A673 (cell line): ENCODE measurements around the gene MMP12. TPM values are rescaled to one million over a fixed set of nuclear protein-coding genes. Genes with fewer than 3 reads are reported as not detected.
A peak's percentile ranks its signal among the peaks of the same experiment; 100 is the strongest.

Experiments used
- BruUV-seq: library from RNA; stranded (reverse); fragments of 400-500 nt; replicated peaks from 2 replicates; lab custom pipeline; 2021; lab: Mats Ljungman, UMichigan
- CTCF ChIA-PET: fragments of 300-600 bp; sonication (Branson Sonifier 250); formaldehyde crosslinking; loops from one replicate; lab custom pipeline; 2022; ENCODE audit warnings: antibody characterized with exemption; lab: Charles Lee
- POLR2A ChIA-PET: fragments of 300-600 bp; sonication (Branson Sonifier 250); formaldehyde crosslinking; loops from one replicate; lab custom pipeline; 2022; ENCODE audit warnings: antibody characterized with exemption; ENCODE audit not compliant: low non-redundant PET; lab: Charles Lee
- DNase-seq: peaks from one replicate; pipeline ENCODE4 v3.0.0-alpha.2; 2015; ENCODE audit warnings: low spot score
- H3K27ac ChIP-seq: fragments of 200-600 bp; sonication (generic); 2 replicates; pipeline ENCODE4 v1.5.1; 2016; ENCODE audit warnings: mixed run types, low read depth, mild to moderate bottlenecking, mixed read lengths, antibody characterized with exemption, low read length; ENCODE audit not compliant: poor library complexity, severe bottlenecking
- H3K27me3 ChIP-seq: fragments of 200-600 bp; sonication (generic); replicated peaks from 2 replicates; pipeline ENCODE4 v1.6.1; 2017; ENCODE audit warnings: mixed run types, low read depth, mild to moderate bottlenecking, mixed read lengths, antibody characterized with exemption, low read length; ENCODE audit not compliant: insufficient read depth, poor library complexity
- H3K36me3 ChIP-seq: fragments of 200-600 bp; sonication (generic); 2 replicates; pipeline ENCODE4 v1.6.1; 2016; ENCODE audit warnings: mixed run types, mild to moderate bottlenecking, mixed read lengths, antibody characterized with exemption, low read length; ENCODE audit not compliant: insufficient read depth, poor library complexity, severe bottlenecking
- H3K4me1 ChIP-seq: fragments of 200-600 bp; sonication (generic); 2 replicates; pipeline ENCODE4 v1.6.1; 2017; ENCODE audit warnings: mixed run types, mild to moderate bottlenecking, mixed read lengths, antibody characterized with exemption, low read length; ENCODE audit not compliant: insufficient read depth, poor library complexity, severe bottlenecking
- H3K4me3 ChIP-seq: fragments of 200-600 bp; sonication (generic); 2 replicates; pipeline ENCODE4 v1.5.1; 2016; ENCODE audit warnings: low read depth, mixed run types, mild to moderate bottlenecking, mixed read lengths, low read length; ENCODE audit not compliant: poor library complexity, severe bottlenecking
- H3K9me3 ChIP-seq: fragments of 200-600 bp; sonication (generic); 2 replicates; pipeline ENCODE4 v1.6.1; 2016; ENCODE audit warnings: mixed run types, low read depth, mild to moderate bottlenecking, mixed read lengths, antibody characterized with exemption, low read length; ENCODE audit not compliant: poor library complexity, severe bottlenecking
- CTCF ChIP-seq: fragments of 300-800, 200-600 bp; sonication (generic); conservative IDR thresholded peaks from 2 replicates; pipeline ENCODE4 v1.5.1; 2017; ENCODE audit warnings: low read depth, mild to moderate bottlenecking, antibody characterized with exemption, low read length, moderate library complexity, mixed read lengths
- EZH2 ChIP-seq: fragments of 200-600 bp; sonication (generic); IDR thresholded peaks from 2 replicates; pipeline ENCODE4 v1.6.1; 2017; ENCODE audit warnings: borderline replicate concordance, low read depth, mild to moderate bottlenecking, mixed read lengths, antibody characterized with exemption, low read length; ENCODE audit not compliant: poor library complexity, severe bottlenecking
- intact Hi-C: fragments of 100-400 bp; cut with micrococcal nuclease; formaldehyde crosslinking; loops from one replicate; pipeline ENCODE4 v1.10.0; 2022; ENCODE audit not compliant: unreplicated experiment
- total RNA-seq: library from RNA; stranded (reverse); gene quantifications from 2 replicates; pipeline ENCODE4 v1.2.3, GENCODE V29; 2021

MMP12 gene
- total RNA-seq, 1 experiment from 2014 or later, result 0.19 TPM

- DNase-seq, result no peak
- ChIA-PET CTCF (no interaction called here), POLR2A (no interaction called here)
- Histone ChIP-seq H3K27ac (peak overlapping the region; percentile 6), H3K4me1 (peaks cover 36% of the 10 kb centered on the region), H3K36me3 (no peaks in the 10 kb centered on the region), H3K9me3 (no peaks in the 10 kb centered on the region), H3K27me3 (no peaks in the 10 kb centered on the region), H3K4me3 (no peak overlapping the region)
- no TSS peak for BruUV-seq
- TF ChIP-seq CTCF (no peak), EZH2 (no peak)
- intact Hi-C loops, result no loop called here
These were observed 37.6 kb downstream of the MMP12 start for GRCh38 chr11:102837156-102837555.

- CTCF ChIA-PET, result no interaction called here
- intact Hi-C loops, result no loop called here
- no peaks in the 10 kb centered on the region for H3K36me3 ChIP-seq
- TF ChIP-seq EZH2 (no peak), CTCF (no peak)
- no peak overlapping the region for H3K4me3 ChIP-seq
- H3K27ac ChIP-seq, result no peak overlapping the region
- H3K9me3 ChIP-seq, result no peaks in the 10 kb centered on the region
- H3K4me1 ChIP-seq, result peaks cover 36% of the 10 kb centered on the region
- no TSS peak for BruUV-seq
- DNase-seq, result no peak
- POLR2A ChIA-PET, result no interaction called here
- no peaks in the 10 kb centered on the region for H3K27me3 ChIP-seq
These were observed 38.4 kb downstream of the MMP12 start for GRCh38 chr11:102836290-102836875.

GRCh38 chr11:102833731-102834130 is 41.1 kb downstream of the MMP12 start:
- no peak overlapping the region for H3K4me3 ChIP-seq
- H3K36me3 ChIP-seq, result no peaks in the 10 kb centered on the region
- TF ChIP-seq EZH2 (no peak), CTCF (no peak)
- DNase-seq, result no peak
- BruUV-seq, result no TSS peak
- H3K27me3 ChIP-seq, result no peaks in the 10 kb centered on the region
- no peaks in the 10 kb centered on the region for H3K9me3 ChIP-seq
- ChIA-PET CTCF (interaction anchor here (0.5 kb wide), 1 partner anchor 602 kb away, joined by 15 read pairs; no protein-coding TSS in a partner anchor), POLR2A (no interaction called here)
- H3K27ac ChIP-seq, result no peak overlapping the region
- intact Hi-C loops, result no loop called here
- peaks cover 43% of the 10 kb centered on the region for H3K4me1 ChIP-seq
